22Rv1 (cell line): ENCODE results near the gene CBLL1.

ENCODE experiments used
- H3K27ac ChIP-seq: fragments of 450-650 bp; 2 replicates; pipeline ENCODE4 v1.5.1; 2017
- CTCF ChIP-seq: fragments of 450-650 bp; IDR thresholded peaks from 2 replicates; pipeline ENCODE4 v1.5.1; 2017; ENCODE audit warnings: mild to moderate bottlenecking
- ZFX ChIP-seq: fragments of 450-650 bp; IDR thresholded peaks from 2 replicates; pipeline ENCODE4 v1.6.1; 2017; ENCODE audit warnings: antibody characterized with exemption, borderline replicate concordance

Gene CBLL1

GRCh38 chr7:107744345-107744750 is 406 bp downstream of the CBLL1 start:
- TF ChIP-seq CTCF (no peak), ZFX (0 out of 2 replicates have a peak, but pooled peaks have one; percentile 7)
- peak overlapping the region; percentile 95 for H3K27ac ChIP-seq

- TF ChIP-seq ZFX = no peak
- no peak for TF ChIP-seq CTCF
- no peak overlapping the region for H3K27ac ChIP-seq
Measured at GRCh38 chr7:107746006-107746405, 2.1 kb downstream of the CBLL1 start.

- no peak overlapping the region for H3K27ac ChIP-seq
- TF ChIP-seq ZFX (no peak), CTCF (no peak)
Measured at GRCh38 chr7:107751113-107751512, 7.2 kb downstream of the CBLL1 start.

GRCh38 chr7:107754642-107755041 is 10.7 kb downstream of the CBLL1 start:
- TF ChIP-seq ZFX = no peak
- peak; percentile 40 for TF ChIP-seq CTCF

GRCh38 chr7:107758667-107759066 is 14.7 kb downstream of the CBLL1 start:
- no peak overlapping the region for H3K27ac ChIP-seq

More at GRCh38 chr7:107754642-107755041, 10.7 kb downstream of the CBLL1 start:
- H3K27ac ChIP-seq = no peak overlapping the region

GRCh38 chr7:107767391-107767790 is 23.4 kb downstream of the CBLL1 start:
- TF ChIP-seq CTCF (no peak), ZFX (no peak)
- no peak overlapping the region for H3K27ac ChIP-seq

More at GRCh38 chr7:107758667-107759066, 14.7 kb downstream of the CBLL1 start:
- no peak for TF ChIP-seq CTCF
- TF ChIP-seq ZFX = no peak

GRCh38 chr7:107768263-107768662 is 24.3 kb downstream of the CBLL1 start:
- no peak overlapping the region for H3K27ac ChIP-seq

More at GRCh38 chr7:107768263-107768662, 24.3 kb downstream of the CBLL1 start:
- TF ChIP-seq CTCF (no peak), ZFX (no peak)
